Measurements from ENCODE around the gene NPB.

DNA sequence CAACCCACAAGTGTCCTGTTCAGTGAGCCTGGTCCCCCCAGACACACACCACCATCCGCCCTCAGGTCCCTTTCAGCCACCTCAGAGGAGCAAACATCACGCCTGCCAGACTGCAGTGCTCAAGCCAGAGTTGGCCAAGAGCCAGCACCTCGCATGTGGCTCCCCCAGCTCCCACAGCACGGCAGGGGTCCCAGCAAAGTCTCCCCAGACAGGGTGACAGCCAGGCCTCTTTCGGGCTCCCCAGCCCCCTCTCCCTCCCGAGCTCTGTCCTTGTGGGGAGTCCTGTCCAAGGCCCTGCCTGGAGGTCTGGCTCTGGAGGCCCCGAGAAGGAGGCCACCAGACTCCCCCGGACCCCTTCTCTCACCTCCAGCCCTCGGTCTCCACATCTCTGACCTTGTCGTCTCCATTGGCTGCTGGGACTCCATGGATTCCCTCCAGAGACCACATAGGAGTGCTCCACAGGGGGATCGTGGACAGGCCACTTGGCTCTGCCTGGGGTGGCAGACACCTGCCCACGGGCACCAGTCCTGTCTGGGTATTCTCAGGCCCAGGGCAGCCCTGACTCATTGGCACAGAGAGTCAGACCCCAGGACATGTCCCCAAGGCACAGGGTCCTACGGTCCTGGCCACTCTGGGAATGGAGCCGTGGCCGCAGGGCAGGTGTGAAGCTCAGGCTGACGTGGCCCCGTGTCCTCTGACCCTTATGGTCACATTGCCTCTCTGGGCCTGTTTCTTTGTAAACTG, 46.8 kb downstream of the NPB start:
- TF ChIP-seq POLR2A (IDR thresholded peaks at IDR 0.05; ENCODE audit: low read depth, low read length) (no peak), POLR2AphosphoS5 (IDR thresholded peaks at IDR 0.05; ENCODE audit: low read depth, low read length) (no peak), TAF1 (IDR thresholded peaks at IDR 0.05; ENCODE audit: low read depth, low read length) (no peak), POU2F2 (IDR thresholded peaks at IDR 0.05; ENCODE audit: low read depth, low read length) (no peak)
